ENCODE results near the gene SOWAHA.

SOWAHA gene

GRCh38 chr5:132819468-132819867 lies 6.4 kb downstream of the SOWAHA start:
- Histone ChIP-seq H3K4me3 (ENCODE audit: low read depth, low read length, poor library complexity, severe bottlenecking) (peak overlapping the region; percentile 27), H3K9me2 (ENCODE audit: low read depth, low read length) (no peaks in the 10 kb centered on the region), H3K27ac (ENCODE audit: low read depth, low read length, poor library complexity, severe bottlenecking) (no peak overlapping the region), H3K36me3 (ENCODE audit: insufficient read depth, low read length) (no peaks in the 10 kb centered on the region), H3K27me3 (ENCODE audit: insufficient read depth, low read length) (no peaks in the 10 kb centered on the region; the same call in 1 of the 2 replicates), H3K4me2 (ENCODE audit: low read length) (peak overlapping the region; percentile 20; the same call in 1 of the 2 replicates), H3K9ac (ENCODE audit: low read length) (no peak overlapping the region), H3K9me3 (ENCODE audit: low read length) (no peaks in the 10 kb centered on the region), H3F3A (ENCODE audit: insufficient read depth, low read length) (no peaks in the 10 kb centered on the region), H2AFZ (ENCODE audit: low read length) (no peak overlapping the region), H3K4me1 (ENCODE audit: insufficient read depth, low read length, severe bottlenecking) (peaks cover 8% of the 10 kb centered on the region), H4K20me1 (ENCODE audit: insufficient read depth, low read length) (no peaks in the 10 kb centered on the region), H3K79me2 (ENCODE audit: insufficient read depth, low read length) (no peaks in the 10 kb centered on the region)
- no peak for TF ChIP-seq EZH2 (IDR thresholded peaks at IDR 0.05; ENCODE audit: borderline replicate concordance, low read length)
- TF ChIP-seq, protein P1, sequence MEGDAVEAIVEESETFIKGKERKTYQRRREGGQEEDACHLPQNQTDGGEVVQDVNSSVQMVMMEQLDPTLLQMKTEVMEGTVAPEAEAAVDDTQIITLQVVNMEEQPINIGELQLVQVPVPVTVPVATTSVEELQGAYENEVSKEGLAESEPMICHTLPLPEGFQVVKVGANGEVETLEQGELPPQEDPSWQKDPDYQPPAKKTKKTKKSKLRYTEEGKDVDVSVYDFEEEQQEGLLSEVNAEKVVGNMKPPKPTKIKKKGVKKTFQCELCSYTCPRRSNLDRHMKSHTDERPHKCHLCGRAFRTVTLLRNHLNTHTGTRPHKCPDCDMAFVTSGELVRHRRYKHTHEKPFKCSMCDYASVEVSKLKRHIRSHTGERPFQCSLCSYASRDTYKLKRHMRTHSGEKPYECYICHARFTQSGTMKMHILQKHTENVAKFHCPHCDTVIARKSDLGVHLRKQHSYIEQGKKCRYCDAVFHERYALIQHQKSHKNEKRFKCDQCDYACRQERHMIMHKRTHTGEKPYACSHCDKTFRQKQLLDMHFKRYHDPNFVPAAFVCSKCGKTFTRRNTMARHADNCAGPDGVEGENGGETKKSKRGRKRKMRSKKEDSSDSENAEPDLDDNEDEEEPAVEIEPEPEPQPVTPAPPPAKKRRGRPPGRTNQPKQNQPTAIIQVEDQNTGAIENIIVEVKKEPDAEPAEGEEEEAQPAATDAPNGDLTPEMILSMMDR (IDR thresholded peaks at IDR 0.05; ENCODE audit: low read length) = no peak

DNA sequence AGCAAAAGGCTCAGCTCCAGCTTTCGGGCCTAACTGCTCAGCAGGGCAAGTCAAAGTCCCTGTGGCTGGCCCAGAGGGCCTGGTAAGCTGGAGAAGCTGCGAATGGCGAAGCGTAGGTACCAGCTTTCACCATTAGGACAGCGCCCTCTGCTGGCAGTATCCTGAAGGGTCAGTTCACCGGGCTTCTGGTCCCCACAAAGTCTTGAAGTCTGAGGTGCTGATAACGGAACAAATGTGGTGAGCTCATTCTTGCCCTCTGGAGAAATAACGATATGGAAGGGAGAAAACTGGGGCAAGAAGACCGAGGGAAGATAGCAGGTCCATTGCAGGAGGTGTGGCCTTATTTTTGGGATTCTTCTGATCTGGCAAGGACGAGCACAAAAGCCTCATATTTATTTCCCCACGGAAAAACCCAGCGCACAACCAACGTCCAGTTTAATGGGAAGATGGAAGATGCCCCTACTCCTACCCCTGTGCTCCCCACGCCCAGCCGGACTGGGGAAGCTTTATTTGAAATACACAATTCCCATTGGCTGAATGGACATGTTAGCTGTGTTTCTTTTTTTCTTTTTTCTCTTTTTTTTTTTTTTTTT lies 7.2 kb downstream of the SOWAHA start:
- Histone ChIP-seq H3K4me2 (ENCODE audit: low read length) (peak overlapping the region; percentile 20; the same call in 1 of the 2 replicates), H3K9me3 (ENCODE audit: low read length) (no peaks in the 10 kb centered on the region), H3K27ac (ENCODE audit: low read depth, low read length, poor library complexity, severe bottlenecking) (no peak overlapping the region), H3K4me3 (ENCODE audit: low read depth, low read length, poor library complexity, severe bottlenecking) (peak overlapping the region; percentile 27), H3K4me1 (ENCODE audit: insufficient read depth, low read length, severe bottlenecking) (peaks cover 8% of the 10 kb centered on the region), H2AFZ (ENCODE audit: low read length) (no peak overlapping the region), H3K9me2 (ENCODE audit: low read depth, low read length) (no peaks in the 10 kb centered on the region), H4K20me1 (ENCODE audit: insufficient read depth, low read length) (no peaks in the 10 kb centered on the region), H3F3A (ENCODE audit: insufficient read depth, low read length) (no peaks in the 10 kb centered on the region), H3K79me2 (ENCODE audit: insufficient read depth, low read length) (no peaks in the 10 kb centered on the region), H3K36me3 (ENCODE audit: insufficient read depth, low read length) (no peaks in the 10 kb centered on the region), H3K27me3 (ENCODE audit: insufficient read depth, low read length) (0 out of 2 replicates have a peak, but pooled peaks cover 6% of the 10 kb centered on the region), H3K9ac (ENCODE audit: low read length) (no peak overlapping the region)
- TF ChIP-seq, protein P1 (IDR thresholded peaks at IDR 0.05; ENCODE audit: low read length) = peak; percentile 95
- no peak for TF ChIP-seq EZH2 (IDR thresholded peaks at IDR 0.05; ENCODE audit: borderline replicate concordance, low read length)

- H3K36me3 ChIP-seq (ENCODE audit: insufficient read depth, low read length) = no peaks in the 10 kb centered on the region
- TF ChIP-seq, protein P1 (IDR thresholded peaks at IDR 0.05; ENCODE audit: low read length) = no peak
- TF ChIP-seq EZH2 (IDR thresholded peaks at IDR 0.05; ENCODE audit: borderline replicate concordance, low read length) = no peak
- H3K4me1 ChIP-seq (ENCODE audit: insufficient read depth, low read length, severe bottlenecking) = peaks cover 8% of the 10 kb centered on the region
- H3K27ac ChIP-seq (ENCODE audit: low read depth, low read length, poor library complexity, severe bottlenecking) = no peak overlapping the region
- H3K4me2 ChIP-seq (ENCODE audit: low read length) = no peak overlapping the region
- no peak overlapping the region for H3K4me3 ChIP-seq (ENCODE audit: low read depth, low read length, poor library complexity, severe bottlenecking)
- no peaks in the 10 kb centered on the region for H3K9me3 ChIP-seq (ENCODE audit: low read length)
- H3K9ac ChIP-seq (ENCODE audit: low read length) = no peak overlapping the region
- H3F3A ChIP-seq (ENCODE audit: insufficient read depth, low read length) = no peaks in the 10 kb centered on the region
- no peaks in the 10 kb centered on the region for H3K9me2 ChIP-seq (ENCODE audit: low read depth, low read length)
- 0 out of 2 replicates have a peak, but pooled peaks cover 7% of the 10 kb centered on the region for H3K27me3 ChIP-seq (ENCODE audit: insufficient read depth, low read length)
- no peaks in the 10 kb centered on the region for H3K79me2 ChIP-seq (ENCODE audit: insufficient read depth, low read length)
- H2AFZ ChIP-seq (ENCODE audit: low read length) = no peak overlapping the region
- no peaks in the 10 kb centered on the region for H4K20me1 ChIP-seq (ENCODE audit: insufficient read depth, low read length)
Observed at GRCh38 chr5:132821350-132821749, 8.2 kb downstream of the SOWAHA start.
